ENCODE results near the gene PPIL6. TPM values are rescaled to one million over a fixed set of nuclear protein-coding genes. Genes with fewer than 3 reads are reported as not detected.

The PPIL6 gene
- total and polyA plus RNA-seq, 2 experiments from 2014 or later, result 1.7 TPM

GRCh38 chr6:109343518-109343917 is 96.9 kb downstream of the PPIL6 start:
- Mint-ChIP-seq H3K9me3 (no peaks in the 10 kb centered on the region), H3K36me3 (ENCODE audit: low read depth) (no peaks in the 10 kb centered on the region), H3K4me3 (no peak overlapping the region), H3K27ac (no peak overlapping the region), H3K27me3 (ENCODE audit: insufficient read depth, low read depth, poor library complexity) (peaks cover 7% of the 10 kb centered on the region), H3K4me1 (peaks cover 9% of the 10 kb centered on the region)
- no peaks in the 10 kb centered on the region for H4K20me1 ChIP-seq (replicated peaks; ENCODE audit: insufficient read depth)
- H3K9me2 ChIP-seq (ENCODE audit: insufficient read depth), result no peaks in the 10 kb centered on the region
- H3K27ac ChIP-seq (ENCODE audit: low read depth), result no peak overlapping the region
- no peaks in the 10 kb centered on the region for H3F3A ChIP-seq (replicated peaks; ENCODE audit: low read depth)
- no peaks in the 10 kb centered on the region for H3K36me3 ChIP-seq (ENCODE audit: insufficient read depth)
- no peaks in the 10 kb centered on the region for H3K27me3 ChIP-seq (ENCODE audit: insufficient read depth)
- no peak overlapping the region for H2AFZ ChIP-seq
- no peak for TF ChIP-seq NANOG (IDR thresholded peaks at IDR 0.05; ENCODE audit: borderline replicate concordance)
- TF ChIP-seq ZNF331 (CRISPR knock-in tag; IDR thresholded peaks at IDR 0.05; ENCODE audit: low read depth), result no peak
- no peak for TF ChIP-seq EZH2phosphoT487 (IDR thresholded peaks at IDR 0.05; ENCODE audit: unreplicated experiment)
- no peak for TF ChIP-seq REST (IDR thresholded peaks at IDR 0.05; ENCODE audit: unreplicated experiment)
- no peak for TF ChIP-seq STAT1 (IDR thresholded peaks at IDR 0.05; ENCODE audit: unreplicated experiment)
- no peak for TF ChIP-seq ETS1 (IDR thresholded peaks at IDR 0.05)
- TF ChIP-seq CTCF (conservative IDR thresholded peaks at IDR 0.05; ENCODE audit: low read depth in 2 of 2), result no peak
- no peak for TF ChIP-seq POLR2AphosphoS5 (IDR thresholded peaks at IDR 0.05; ENCODE audit: low read depth)
- no peak for TF ChIP-seq EZH2 (IDR thresholded peaks at IDR 0.05; ENCODE audit: low read depth, unreplicated experiment)
- no peak for TF ChIP-seq ZNF114 (CRISPR knock-in tag; IDR thresholded peaks at IDR 0.05)
- no peak for TF ChIP-seq CREB1 (CRISPR knock-in tag; IDR thresholded peaks at IDR 0.05; ENCODE audit: low read depth)
- TF ChIP-seq JUNB (IDR thresholded peaks at IDR 0.05; ENCODE audit: unreplicated experiment), result no peak
- TF ChIP-seq ZNF462 (CRISPR knock-in tag; IDR thresholded peaks at IDR 0.05), result no peak
- ATAC-seq, result no peak; the same call in 2 of the 3 replicates
- no peak for DNase-seq (ENCODE audit: low spot score)
- no peak overlapping the region for H3K4me2 ChIP-seq
- no peaks in the 10 kb centered on the region for H3K4me1 ChIP-seq (ENCODE audit: insufficient read depth)
- H3K4me3 ChIP-seq, result no peak overlapping the region
- H3K79me2 ChIP-seq (replicated peaks; ENCODE audit: insufficient read depth), result no peaks in the 10 kb centered on the region
